ENCODE results near the gene GGCT. TPM values are rescaled to one million over a fixed set of nuclear protein-coding genes. Genes with fewer than 3 reads are reported as not detected.

GGCT gene
- total RNA-seq, 4 donors from 2014 or later, result 4.9 to 35.9 (median 21.3) TPM

- no peak overlapping the region for H3K27ac ChIP-seq
- no peaks in the 10 kb centered on the region for H3K36me3 ChIP-seq
- H3K9me3 ChIP-seq, result no peaks in the 10 kb centered on the region
- no peak for TF ChIP-seq POLR2A (IDR thresholded peaks at IDR 0.05)
- TF ChIP-seq, protein P1, sequence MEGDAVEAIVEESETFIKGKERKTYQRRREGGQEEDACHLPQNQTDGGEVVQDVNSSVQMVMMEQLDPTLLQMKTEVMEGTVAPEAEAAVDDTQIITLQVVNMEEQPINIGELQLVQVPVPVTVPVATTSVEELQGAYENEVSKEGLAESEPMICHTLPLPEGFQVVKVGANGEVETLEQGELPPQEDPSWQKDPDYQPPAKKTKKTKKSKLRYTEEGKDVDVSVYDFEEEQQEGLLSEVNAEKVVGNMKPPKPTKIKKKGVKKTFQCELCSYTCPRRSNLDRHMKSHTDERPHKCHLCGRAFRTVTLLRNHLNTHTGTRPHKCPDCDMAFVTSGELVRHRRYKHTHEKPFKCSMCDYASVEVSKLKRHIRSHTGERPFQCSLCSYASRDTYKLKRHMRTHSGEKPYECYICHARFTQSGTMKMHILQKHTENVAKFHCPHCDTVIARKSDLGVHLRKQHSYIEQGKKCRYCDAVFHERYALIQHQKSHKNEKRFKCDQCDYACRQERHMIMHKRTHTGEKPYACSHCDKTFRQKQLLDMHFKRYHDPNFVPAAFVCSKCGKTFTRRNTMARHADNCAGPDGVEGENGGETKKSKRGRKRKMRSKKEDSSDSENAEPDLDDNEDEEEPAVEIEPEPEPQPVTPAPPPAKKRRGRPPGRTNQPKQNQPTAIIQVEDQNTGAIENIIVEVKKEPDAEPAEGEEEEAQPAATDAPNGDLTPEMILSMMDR (IDR thresholded peaks at IDR 0.05), result no peak
- H3K27me3 ChIP-seq, result no peaks in the 10 kb centered on the region
- intact Hi-C loops (cut with DNase I; ENCODE audit: low total_unique reads), result no loop called here
- no peaks in the 10 kb centered on the region for H3K4me1 ChIP-seq
- no peak for DNase-seq
- H3K4me3 ChIP-seq, result no peak overlapping the region
Measured at GRCh38 chr7:30525429-30525828, 20.8 kb upstream of the GGCT start.

DNA sequence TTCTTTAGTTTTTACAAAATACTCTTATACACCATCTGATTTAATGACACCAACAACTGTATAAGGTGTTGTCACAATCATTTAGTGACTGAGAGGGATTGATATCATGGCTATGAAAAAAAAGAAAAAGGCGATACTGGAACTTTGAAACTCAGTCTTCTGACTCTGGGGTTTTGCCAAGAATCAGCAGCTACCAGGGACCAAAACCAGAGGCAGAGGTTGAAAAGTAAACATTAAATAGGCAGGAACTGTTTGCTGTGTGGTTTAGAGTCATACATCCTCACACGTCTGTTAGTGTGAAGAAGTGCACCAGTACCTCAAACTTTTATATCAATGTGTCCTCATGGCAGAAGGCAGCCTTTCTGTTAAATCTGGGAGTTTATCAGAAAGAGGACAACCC, 19.9 kb upstream of the GGCT start:
- Histone ChIP-seq H3K4me3 (no peak overlapping the region), H3K9me3 (no peaks in the 10 kb centered on the region), H3K27ac (no peak overlapping the region), H3K27me3 (no peaks in the 10 kb centered on the region), H3K36me3 (no peaks in the 10 kb centered on the region), H3K4me1 (no peaks in the 10 kb centered on the region)
- TF ChIP-seq, protein P1 (IDR thresholded peaks at IDR 0.05), result no peak
- TF ChIP-seq POLR2A (IDR thresholded peaks at IDR 0.05), result no peak
- intact Hi-C loops (cut with DNase I; ENCODE audit: low total_unique reads), result no loop called here
- no peak for DNase-seq

- no peak overlapping the region for H3K4me3 ChIP-seq
- no peak for DNase-seq
- no peak overlapping the region for H3K27ac ChIP-seq
- intact Hi-C loops (cut with DNase I; ENCODE audit: low total_unique reads), result no loop called here
- H3K27me3 ChIP-seq, result no peaks in the 10 kb centered on the region
- H3K36me3 ChIP-seq, result no peaks in the 10 kb centered on the region
- no peaks in the 10 kb centered on the region for H3K4me1 ChIP-seq
- H3K9me3 ChIP-seq, result no peaks in the 10 kb centered on the region
- TF ChIP-seq POLR2A (IDR thresholded peaks at IDR 0.05), result no peak
- TF ChIP-seq, protein P1 (IDR thresholded peaks at IDR 0.05), result no peak
Measured at GRCh38 chr7:30523466-30523865, 18.8 kb upstream of the GGCT start.

- no peak for DNase-seq
- Histone ChIP-seq H3K9me3 (no peaks in the 10 kb centered on the region), H3K27me3 (no peaks in the 10 kb centered on the region), H3K36me3 (no peaks in the 10 kb centered on the region), H3K4me1 (no peaks in the 10 kb centered on the region), H3K27ac (peak overlapping the region; percentile 53 to 54), H3K4me3 (no peak overlapping the region)
- TF ChIP-seq POLR2A (IDR thresholded peaks at IDR 0.05), result no peak
- TF ChIP-seq, protein P1 (IDR thresholded peaks at IDR 0.05), result no peak
- intact Hi-C loops (cut with DNase I; ENCODE audit: low total_unique reads), result no loop called here
Measured at GRCh38 chr7:30522159-30522558, 17.5 kb upstream of the GGCT start.

DNA sequence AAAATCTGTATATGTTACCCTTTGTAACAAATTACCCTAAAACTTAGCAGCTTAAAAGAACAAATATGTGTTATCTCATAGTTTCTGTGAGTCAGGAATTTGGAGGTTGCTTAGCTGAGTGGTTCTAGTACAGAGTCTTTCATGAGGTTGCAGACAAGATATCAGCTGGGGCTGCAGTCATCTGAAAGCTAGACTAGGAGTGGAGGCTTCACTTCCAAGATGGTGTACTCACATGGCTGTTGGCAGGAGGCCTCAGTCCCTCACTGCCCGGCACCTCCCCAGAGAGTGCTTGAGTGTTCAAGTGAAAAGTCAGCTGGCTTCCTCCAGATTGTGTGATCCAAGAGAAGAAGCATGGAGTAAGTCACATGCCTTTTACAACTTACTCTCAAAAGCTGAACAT, 16.9 kb upstream of the GGCT start:
- intact Hi-C loops (cut with DNase I; ENCODE audit: low total_unique reads), result no loop called here
- Histone ChIP-seq H3K9me3 (no peaks in the 10 kb centered on the region), H3K27me3 (no peaks in the 10 kb centered on the region), H3K4me1 (no peaks in the 10 kb centered on the region), H3K27ac (peak overlapping the region; percentile 53 to 54), H3K4me3 (no peak overlapping the region), H3K36me3 (no peaks in the 10 kb centered on the region)
- DNase-seq, result peak; percentile 55 to 66
- TF ChIP-seq, protein P1 (IDR thresholded peaks at IDR 0.05), result no peak
- no peak for TF ChIP-seq POLR2A (IDR thresholded peaks at IDR 0.05)
